GM12801 (cell line): ENCODE measurements around the gene TRIM41.

Source experiments
- CTCF ChIP-seq: IDR thresholded peaks from one replicate; pipeline ENCODE4 v1.5.1; 2011; ENCODE audit warnings: control low read depth; ENCODE audit not compliant: insufficient read length; ENCODE audit errors: extremely low read depth

Gene TRIM41

GRCh38 chr5:181255836-181256578 lies 32.9 kb downstream of the TRIM41 start:
- TF ChIP-seq CTCF, result no peak

GRCh38 chr5:181258576-181258975 lies 35.5 kb downstream of the TRIM41 start:
- TF ChIP-seq CTCF, result no peak

DNA sequence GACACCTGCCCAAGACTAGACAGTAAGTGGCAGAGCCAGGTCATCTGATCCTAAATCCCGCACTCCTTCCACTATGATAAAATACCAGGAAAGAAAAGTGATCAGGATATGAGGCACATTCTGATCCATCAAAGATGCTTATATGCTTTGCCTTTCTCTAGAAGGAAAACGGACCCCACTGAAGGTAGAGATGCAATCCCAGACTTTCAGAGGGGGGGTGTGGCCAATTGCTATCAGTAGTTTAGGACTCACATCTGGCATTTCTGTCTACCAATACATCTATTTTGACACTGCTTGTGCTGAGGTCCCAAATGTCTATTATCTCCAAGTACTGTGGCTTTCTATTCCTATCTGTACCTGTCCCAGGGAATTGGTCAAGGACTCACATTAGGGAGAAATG lies 36.2 kb downstream of the TRIM41 start:
- no peak for TF ChIP-seq CTCF

GRCh38 chr5:181259974-181260719 lies 37.1 kb downstream of the TRIM41 start:
- TF ChIP-seq CTCF, result no peak

GRCh38 chr5:181260720-181261319 lies 37.7 kb downstream of the TRIM41 start, which contains the start of gene TRIM52:
Gene TRIM52, minus strand, starts transcription at chr5:181261143. Its CDS starts 330 bp downstream, at chr5:181260813.
- no peak for TF ChIP-seq CTCF

- TF ChIP-seq CTCF, result no peak
Measured at GRCh38 chr5:181261320-181262049, 38.4 kb downstream of the TRIM41 start.

GRCh38 chr5:181263633-181264032 lies 40.6 kb downstream of the TRIM41 start:
- TF ChIP-seq CTCF, result no peak
